GM12891 (cell line): Measurements from ENCODE around the gene ST7.

Experiments
- PAX5 ChIP-seq: IDR thresholded peaks from 2 replicates; pipeline ENCODE4 v1.6.1; 2011; ENCODE audit warnings: low read length, moderate library complexity, mild to moderate bottlenecking; ENCODE audit not compliant: insufficient read depth, severe bottlenecking
- POLR2A ChIP-seq: IDR thresholded peaks from 2 replicates; pipeline ENCODE4 v1.6.1; 2011; ENCODE audit warnings: low read depth, low read length, control low read depth
- POLR2AphosphoS5 ChIP-seq: IDR thresholded peaks from 2 replicates; pipeline ENCODE4 v1.6.1; 2011; ENCODE audit warnings: low read depth, low read length, control low read depth
- SPI1 ChIP-seq: IDR thresholded peaks from 2 replicates; pipeline ENCODE4 v1.6.1; 2011; ENCODE audit warnings: low read depth, low read length, control low read depth
- TAF1 ChIP-seq: IDR thresholded peaks from 2 replicates; pipeline ENCODE4 v1.6.1; 2011; ENCODE audit warnings: low read depth, low read length, control low read depth

DNA sequence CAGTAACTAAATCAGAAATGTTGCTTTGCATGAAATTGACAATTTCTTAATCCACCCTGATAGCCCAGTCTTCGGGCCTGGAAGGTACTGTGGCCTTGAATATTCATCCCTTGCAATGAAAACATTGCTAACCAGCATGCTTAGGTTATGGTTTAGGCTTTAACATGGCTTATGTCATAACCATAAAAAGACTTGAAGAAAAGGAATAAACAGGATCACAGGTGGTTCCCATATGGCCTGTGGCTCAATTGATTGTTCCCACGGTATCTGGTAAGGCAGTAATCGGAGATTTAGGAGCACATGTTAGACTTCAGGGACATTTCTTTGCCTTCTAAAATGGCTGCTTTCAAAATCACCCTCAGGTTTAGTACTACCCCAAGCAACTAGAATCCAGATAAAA, 139.5 kb downstream of the ST7 start:
- TF ChIP-seq POLR2A (no peak), POLR2AphosphoS5 (no peak), SPI1 (no peak), PAX5 (no peak), TAF1 (no peak)
